Measurements from ENCODE around the gene OR1F1.

The OR1F1 gene

GRCh38 chr16:3173892-3174617, 13.9 kb upstream of the OR1F1 start:
- no peaks in the 10 kb centered on the region for H3K36me3 ChIP-seq (ENCODE audit: insufficient read depth)
- peak overlapping the region; percentile 84 for H3K4me2 ChIP-seq
- H2AFZ ChIP-seq (ENCODE audit: low read depth), result peak overlapping the region; percentile 80
- H3K79me2 ChIP-seq (ENCODE audit: insufficient read depth, low read depth), result no peaks in the 10 kb centered on the region
- peak overlapping the region; percentile 32 for H3K9ac ChIP-seq
- H4K20me1 ChIP-seq (ENCODE audit: insufficient read depth), result no peaks in the 10 kb centered on the region
- H3K4me3 ChIP-seq (IDR thresholded peaks at IDR 0.05; ENCODE audit: insufficient read depth, low read depth, low read length), result no peak overlapping the region
- H3K27me3 ChIP-seq (ENCODE audit: insufficient read depth, low read depth), result peaks cover 33% of the 10 kb centered on the region
- H3K4me1 ChIP-seq (ENCODE audit: low read depth, poor library complexity, severe bottlenecking), result peaks cover 43% of the 10 kb centered on the region
- H3K27ac ChIP-seq, result peak overlapping the region; percentile 53
- peak; percentile 83 for TF ChIP-seq CTCF (conservative IDR thresholded peaks at IDR 0.05; ENCODE audit: low read depth, low read length)

- no peaks in the 10 kb centered on the region for H4K20me1 ChIP-seq (ENCODE audit: insufficient read depth)
- no peak overlapping the region for H3K27ac ChIP-seq
- no peak overlapping the region; the same call in 1 of the 2 replicates for H3K9ac ChIP-seq
- no peak overlapping the region for H3K4me3 ChIP-seq (IDR thresholded peaks at IDR 0.05; ENCODE audit: insufficient read depth, low read depth, low read length)
- H3K4me2 ChIP-seq, result peak overlapping the region; percentile 84; the same call in 1 of the 2 replicates
- TF ChIP-seq CTCF (conservative IDR thresholded peaks at IDR 0.05; ENCODE audit: low read depth, low read length), result no peak
- peaks cover 43% of the 10 kb centered on the region for H3K4me1 ChIP-seq (ENCODE audit: low read depth, poor library complexity, severe bottlenecking)
- no peaks in the 10 kb centered on the region for H3K79me2 ChIP-seq (ENCODE audit: insufficient read depth, low read depth)
- no peaks in the 10 kb centered on the region for H3K36me3 ChIP-seq (ENCODE audit: insufficient read depth)
- H3K27me3 ChIP-seq (ENCODE audit: insufficient read depth, low read depth), result peaks cover 33% of the 10 kb centered on the region
- no peak overlapping the region for H2AFZ ChIP-seq (ENCODE audit: low read depth)
Observed at GRCh38 chr16:3174618-3175148, 13.3 kb upstream of the OR1F1 start.

GRCh38 chr16:3175157-3176093, 12.6 kb upstream of the OR1F1 start:
- no peak for TF ChIP-seq CTCF (conservative IDR thresholded peaks at IDR 0.05; ENCODE audit: low read depth, low read length)
- Histone ChIP-seq H3K4me2 (no peak overlapping the region), H2AFZ (ENCODE audit: low read depth) (no peak overlapping the region), H3K79me2 (ENCODE audit: insufficient read depth, low read depth) (no peaks in the 10 kb centered on the region), H3K9ac (no peak overlapping the region), H3K4me1 (ENCODE audit: low read depth, poor library complexity, severe bottlenecking) (peaks cover 43% of the 10 kb centered on the region), H3K27ac (no peak overlapping the region), H3K36me3 (ENCODE audit: insufficient read depth) (no peaks in the 10 kb centered on the region), H4K20me1 (ENCODE audit: insufficient read depth) (no peaks in the 10 kb centered on the region), H3K27me3 (ENCODE audit: insufficient read depth, low read depth) (peaks cover 29% of the 10 kb centered on the region), H3K4me3 (IDR thresholded peaks at IDR 0.05; ENCODE audit: insufficient read depth, low read depth, low read length) (no peak overlapping the region)

GRCh38 chr16:3179651-3180050, 8.4 kb upstream of the OR1F1 start:
- Histone ChIP-seq H3K4me2 (no peak overlapping the region), H3K36me3 (ENCODE audit: insufficient read depth) (no peaks in the 10 kb centered on the region), H3K4me3 (IDR thresholded peaks at IDR 0.05; ENCODE audit: insufficient read depth, low read depth, low read length) (no peak overlapping the region), H3K27ac (no peak overlapping the region), H3K27me3 (ENCODE audit: insufficient read depth, low read depth) (peaks cover 35% of the 10 kb centered on the region; the same call in 1 of the 2 replicates), H3K4me1 (ENCODE audit: low read depth, poor library complexity, severe bottlenecking) (peaks cover 6% of the 10 kb centered on the region), H3K9ac (no peak overlapping the region), H3K79me2 (ENCODE audit: insufficient read depth, low read depth) (no peaks in the 10 kb centered on the region), H2AFZ (ENCODE audit: low read depth) (no peak overlapping the region), H4K20me1 (ENCODE audit: insufficient read depth) (no peaks in the 10 kb centered on the region)
- no peak for TF ChIP-seq CTCF (conservative IDR thresholded peaks at IDR 0.05; ENCODE audit: low read depth, low read length)
